ENCODE measurements around the gene ZBTB20.
A peak's percentile ranks its signal among the peaks of the same experiment; 100 is the strongest.
"Not testable (repeated sequence)": the region's sequence is repeated elsewhere in the genome, so short reads cannot be mapped to it uniquely, and the experiment has no call there.

The ZBTB20 gene

DNA sequence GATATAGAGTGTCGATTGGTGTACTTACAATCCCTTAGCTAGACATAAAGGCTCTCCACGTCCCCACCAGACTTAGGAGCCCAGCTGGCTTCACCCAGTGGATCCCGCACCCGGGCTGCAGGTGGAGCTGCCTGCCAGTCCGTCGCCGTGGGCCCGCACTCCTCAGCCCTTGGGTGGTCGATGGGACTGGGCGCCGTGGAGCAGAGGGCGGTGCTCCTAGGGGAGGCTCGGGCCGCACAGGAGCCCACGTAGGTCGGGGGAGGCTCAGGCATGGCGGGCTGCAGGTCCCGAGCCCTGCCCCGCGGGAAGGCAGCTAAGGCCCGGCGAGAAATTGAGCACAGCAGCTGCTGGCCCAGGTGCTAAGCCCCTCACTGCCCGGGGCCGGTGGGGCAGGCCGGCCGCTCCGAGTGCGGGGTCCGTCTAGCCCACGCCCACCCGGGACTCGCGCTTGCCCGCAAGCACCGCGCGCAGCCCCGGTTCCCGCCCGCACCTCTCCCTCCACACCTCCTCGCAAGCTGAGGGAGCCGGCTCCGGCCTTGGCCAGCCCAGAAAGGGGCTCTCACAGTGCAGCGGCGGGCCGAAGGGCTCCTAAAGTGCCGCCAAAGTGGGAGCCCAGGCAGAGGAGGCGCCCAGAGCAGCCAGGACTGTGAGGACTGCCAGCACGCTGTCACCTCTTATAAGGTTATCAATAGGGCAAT lies 334.4 kb downstream of the ZBTB20 start:
- DNase-seq: not testable (repeated sequence)

DNA sequence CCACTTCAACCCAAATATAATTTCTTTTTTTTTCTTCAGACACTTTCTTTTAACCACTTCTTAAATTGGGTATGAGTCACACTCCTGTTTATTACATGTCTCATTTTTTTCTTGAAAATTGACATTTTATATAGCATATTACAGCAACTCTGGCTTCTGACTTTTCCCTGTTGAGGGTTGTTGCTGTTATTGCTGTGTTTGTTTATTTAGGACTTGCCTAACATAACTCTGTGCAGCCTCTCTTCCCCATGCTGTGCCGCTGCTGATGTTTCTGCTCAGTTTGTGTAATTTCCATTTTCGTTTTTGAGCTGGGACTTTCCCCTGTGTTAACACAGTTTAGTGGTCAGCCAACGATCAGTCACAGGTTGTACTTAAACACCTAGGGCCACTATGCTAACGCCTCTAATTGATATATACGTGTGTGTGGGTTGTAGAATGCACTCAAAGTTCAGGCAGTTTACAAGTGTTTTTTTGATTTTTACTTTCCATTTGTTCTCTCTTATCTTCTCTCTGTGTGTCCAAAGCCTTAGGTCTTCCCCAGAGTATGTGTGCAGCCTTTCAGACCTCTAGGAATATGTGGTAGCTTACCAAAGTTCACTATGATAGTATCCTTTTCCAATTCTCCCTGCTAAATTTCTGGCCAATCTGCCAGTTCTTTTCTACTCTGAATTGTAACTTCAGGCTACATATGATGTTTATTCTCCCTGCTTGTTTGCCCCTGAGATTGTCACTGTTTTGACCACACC lies 337.2 kb downstream of the ZBTB20 start:
- peak; percentile 8 for DNase-seq

DNA sequence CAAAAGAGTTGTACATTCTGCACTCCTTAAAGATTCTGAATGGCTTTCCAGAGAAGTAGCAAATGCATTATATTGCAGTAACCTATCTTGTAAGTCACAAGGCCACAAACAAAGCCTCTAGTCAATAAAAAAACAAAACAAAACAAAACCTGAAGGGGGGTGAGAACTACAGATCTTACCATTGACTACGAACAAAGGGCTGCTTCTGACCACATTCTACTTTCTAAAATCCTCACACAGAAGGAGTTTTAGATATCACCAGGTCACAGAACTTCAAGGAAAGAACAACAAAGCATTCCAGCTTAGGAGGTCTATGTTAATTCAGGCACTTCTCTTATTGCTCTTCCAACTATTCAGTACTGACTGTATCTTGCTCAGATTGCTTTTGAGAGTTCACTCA lies 343.0 kb downstream of the ZBTB20 start:
- no peak for DNase-seq

DNA sequence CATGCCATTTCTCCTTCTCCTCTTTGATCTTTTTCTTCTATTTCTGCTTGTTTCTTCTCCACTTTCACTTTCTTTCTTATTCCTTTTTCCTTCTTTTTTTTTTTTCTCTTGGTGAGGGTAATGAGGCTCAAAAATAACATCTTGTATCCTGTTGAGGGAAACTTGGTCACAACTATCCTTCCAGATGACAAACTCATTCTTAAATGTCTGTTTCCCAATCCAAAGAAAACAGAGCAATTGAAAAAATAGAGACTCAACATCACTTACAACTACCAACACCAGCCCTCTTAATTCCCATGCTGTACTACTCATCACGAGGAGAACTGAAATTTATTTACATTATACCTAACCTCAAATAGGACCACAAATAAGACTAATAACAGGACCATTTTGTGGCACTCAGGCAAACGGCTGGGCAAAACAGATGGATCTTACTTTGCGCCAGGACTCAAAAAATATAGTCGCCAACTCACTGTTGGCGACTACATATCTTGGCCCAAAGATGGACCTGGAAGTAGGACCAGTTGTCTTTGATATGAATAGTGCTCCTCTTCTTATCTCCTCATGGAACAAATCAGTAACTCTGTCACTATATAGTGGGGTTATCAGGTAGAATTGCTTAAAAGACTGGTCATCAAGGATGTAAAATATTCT lies 343.9 kb downstream of the ZBTB20 start:
- no peak for DNase-seq

DNA sequence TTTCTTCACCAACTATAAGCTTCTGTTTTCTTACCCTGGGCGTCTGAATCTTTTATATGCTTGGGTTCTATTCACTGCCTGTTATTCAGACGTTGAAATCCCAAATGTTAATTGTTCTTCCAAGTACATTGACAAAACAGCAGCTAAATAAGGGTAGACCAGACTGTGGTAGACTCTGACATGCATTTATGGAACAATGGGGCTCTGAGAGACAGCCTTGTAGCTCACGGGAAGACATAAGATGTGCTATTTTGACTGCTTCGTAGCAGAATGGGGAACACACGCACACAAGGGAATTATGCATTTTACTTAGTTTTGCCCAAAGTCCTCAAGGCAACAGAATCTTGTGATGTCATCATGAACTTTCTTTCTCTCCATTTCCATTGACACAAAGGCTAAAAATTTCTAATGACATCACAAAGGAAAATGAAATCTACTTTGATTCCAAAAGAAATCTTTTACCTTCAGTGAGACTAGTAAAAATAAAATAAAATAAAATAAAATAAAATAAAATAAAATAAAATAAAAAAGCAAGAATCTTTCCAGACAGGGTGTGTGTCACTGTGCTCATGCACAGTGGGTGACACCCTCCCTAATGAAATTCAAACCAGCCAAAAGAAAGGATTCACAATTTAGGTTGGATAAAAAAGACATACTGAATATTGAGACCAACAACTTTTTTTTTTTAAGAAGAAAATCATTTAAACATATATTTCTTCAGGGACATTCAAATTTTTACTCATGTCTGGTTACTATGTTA lies 346.6 kb downstream of the ZBTB20 start:
- DNase-seq: no peak

DNA sequence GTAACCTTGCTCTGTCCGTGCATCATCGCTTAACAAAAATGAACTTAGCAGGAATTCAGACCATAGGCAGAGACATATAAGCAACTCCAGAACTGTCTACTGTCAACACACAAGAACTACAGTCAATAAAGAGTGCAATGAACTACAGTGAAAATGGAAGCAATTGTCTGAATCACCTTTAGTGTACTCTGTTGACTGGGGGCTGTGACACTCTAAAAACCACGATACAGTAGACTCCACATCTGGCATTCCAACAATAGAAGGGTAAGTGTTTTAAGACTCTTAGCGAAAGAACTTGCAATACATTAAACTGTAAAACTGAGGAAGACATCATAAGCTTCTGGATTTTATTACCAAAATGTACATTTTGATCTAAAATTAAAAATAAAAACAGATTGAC lies 347.3 kb downstream of the ZBTB20 start:
- DNase-seq: no peak

DNA sequence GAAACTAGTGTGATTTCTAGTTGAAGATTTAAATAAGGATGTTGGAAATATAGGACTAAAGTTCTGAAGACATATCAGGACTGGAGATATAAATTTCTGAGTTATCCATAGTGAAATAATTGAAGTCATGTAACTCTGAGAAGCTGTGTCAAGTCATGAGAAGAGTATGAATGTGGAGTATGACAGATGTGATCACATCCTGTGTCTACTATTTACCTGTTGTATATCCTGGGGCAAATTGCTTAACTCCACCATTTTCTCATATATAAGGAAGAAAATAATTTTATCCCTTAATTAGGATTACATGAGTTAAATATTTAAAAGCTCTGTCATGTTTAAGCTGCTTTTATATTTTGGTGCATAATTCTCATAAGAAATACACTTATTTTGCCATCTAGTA lies 350.3 kb downstream of the ZBTB20 start:
- DNase-seq: no peak

DNA sequence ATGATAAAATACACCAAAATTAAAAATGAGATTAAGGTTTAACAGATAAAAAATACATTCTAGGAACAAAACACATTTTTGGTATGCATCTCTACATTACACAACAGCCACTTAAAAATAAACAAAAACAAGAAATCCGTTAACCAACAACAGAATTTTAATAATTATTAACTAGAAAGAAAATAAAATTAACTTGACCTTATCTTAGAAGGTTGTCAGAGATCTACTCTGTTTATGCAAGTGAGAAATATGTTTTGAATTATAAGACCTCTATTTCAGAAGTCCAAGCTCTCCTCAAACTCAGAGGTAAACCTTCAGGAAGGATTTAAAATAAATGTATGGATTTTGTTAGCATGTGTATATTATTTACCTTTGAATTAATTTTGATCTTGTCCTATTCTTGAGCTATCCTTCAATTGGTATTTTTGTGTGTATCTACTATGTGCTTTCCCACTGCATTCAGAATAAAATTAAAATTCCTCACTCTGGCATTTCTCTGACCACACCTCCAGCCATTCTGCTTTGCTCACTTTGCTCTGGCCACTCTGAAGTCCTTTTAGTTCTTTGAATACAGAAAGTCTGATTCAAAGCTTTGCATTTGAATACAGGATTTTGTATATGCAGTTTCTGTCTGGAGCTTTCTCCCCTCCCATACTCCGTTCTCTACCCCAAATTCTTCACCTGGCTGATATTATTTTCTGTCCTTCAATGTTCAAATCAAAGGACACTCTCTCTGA lies 352.0 kb downstream of the ZBTB20 start:
- no peak for DNase-seq

DNA sequence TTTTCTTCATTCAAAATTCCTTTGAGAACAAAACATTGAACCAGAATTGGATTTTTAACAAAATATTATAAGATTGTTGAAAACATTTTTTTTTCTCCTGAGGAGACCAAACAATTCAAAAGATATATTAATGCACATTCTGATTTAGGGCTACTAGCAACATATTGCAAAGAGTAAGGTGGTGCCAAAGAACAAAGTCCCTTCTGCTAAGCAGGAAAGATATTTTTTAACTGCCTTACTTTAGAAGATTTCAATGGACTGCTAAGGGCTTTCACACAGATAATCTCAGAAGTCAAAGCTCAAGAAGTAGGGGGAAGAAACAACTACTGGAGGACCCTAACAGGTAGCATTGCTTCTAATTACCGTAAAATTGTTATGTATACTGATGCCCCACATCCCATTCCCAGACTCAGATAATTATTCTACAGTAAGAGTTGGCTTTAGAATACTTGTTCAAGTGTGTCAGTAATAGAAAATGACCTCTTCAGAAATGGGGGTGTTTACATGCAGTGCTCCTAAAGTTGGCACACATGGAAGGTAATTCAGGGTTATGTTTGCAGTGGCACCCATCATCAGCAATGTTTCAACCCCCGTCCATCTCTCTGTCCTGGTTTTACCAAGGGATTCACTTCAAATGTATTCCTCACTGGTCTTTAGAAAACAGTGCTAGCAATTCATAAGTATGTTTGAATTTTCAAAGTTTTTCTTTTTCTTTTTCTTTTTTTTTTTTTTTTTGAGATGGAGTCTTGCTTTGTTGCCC lies 354.7 kb downstream of the ZBTB20 start:
- no peak for DNase-seq

DNA sequence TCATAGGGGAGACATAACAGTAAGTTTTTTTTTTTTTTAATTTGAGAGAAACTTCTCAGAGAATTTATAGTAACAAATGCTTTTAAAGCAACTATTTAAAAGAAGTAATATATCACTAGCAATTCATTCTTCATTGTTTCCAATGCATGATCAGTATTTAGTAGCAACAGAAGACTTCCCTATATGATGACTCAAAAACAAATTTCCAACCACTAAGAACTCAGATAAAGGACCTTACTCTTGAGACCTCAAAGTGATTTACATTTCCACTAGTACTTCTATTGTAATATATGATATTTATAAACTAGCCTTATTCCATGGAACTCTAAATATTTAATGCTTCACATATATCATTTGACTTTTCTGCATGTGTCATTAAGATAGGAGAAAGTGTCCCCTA lies 356.3 kb downstream of the ZBTB20 start:
- DNase-seq: no peak

DNA sequence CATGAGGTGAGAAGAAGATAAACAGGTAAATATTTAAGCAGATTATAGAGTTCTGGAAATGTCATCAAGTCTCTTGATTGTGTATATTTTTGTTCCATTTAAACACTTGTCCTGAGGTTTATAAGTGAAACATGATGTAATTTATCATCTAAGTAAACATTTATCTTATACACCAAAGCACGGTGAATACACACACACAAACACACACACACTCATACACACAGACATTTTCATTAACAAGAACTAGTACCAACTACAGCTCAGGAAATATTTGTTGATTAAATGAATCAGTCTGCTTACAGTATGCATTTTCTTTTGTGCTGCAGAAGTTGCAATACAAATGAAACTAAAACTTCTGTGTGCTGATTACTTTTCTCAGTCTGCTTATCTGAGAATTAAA lies 357.3 kb downstream of the ZBTB20 start:
- DNase-seq: no peak

DNA sequence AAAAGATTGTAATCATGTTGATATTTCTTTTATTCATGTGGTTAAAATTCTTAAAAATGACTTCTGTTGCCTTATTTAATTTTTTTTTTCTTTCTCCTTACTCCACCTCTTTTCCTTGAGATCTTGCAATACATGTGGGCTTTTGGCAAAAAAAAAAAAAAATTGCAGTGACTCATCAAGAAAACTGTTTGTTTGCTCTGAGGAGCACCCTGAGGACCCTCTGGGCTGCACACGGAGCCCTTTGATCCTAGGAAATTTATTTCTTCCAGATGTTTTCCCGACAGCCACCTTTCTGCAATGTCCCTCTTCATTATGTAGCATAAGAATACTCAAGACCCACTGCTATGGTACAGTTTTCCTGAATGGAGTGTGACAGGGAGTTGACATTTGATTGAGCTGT lies 371.7 kb downstream of the ZBTB20 start:
- DNase-seq: no peak

DNA sequence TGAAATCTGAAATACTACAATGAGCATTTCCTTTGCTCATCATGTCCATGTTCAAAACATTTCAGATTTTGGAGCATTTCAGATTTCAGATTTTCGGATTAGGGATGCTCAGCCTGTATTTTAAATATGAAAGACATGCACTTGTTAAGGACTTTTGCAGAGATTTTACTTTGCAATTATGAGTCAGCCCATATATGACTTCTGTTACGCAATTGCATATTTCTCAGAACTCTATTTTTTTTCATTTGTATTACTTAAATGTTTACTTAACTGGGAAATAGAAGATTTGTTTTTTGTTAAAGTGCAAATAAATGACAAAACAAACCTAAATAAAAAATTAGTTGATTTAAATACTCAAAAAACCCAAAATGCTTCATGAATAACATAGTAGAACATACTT lies 376.2 kb downstream of the ZBTB20 start:
- no peak for DNase-seq

DNA sequence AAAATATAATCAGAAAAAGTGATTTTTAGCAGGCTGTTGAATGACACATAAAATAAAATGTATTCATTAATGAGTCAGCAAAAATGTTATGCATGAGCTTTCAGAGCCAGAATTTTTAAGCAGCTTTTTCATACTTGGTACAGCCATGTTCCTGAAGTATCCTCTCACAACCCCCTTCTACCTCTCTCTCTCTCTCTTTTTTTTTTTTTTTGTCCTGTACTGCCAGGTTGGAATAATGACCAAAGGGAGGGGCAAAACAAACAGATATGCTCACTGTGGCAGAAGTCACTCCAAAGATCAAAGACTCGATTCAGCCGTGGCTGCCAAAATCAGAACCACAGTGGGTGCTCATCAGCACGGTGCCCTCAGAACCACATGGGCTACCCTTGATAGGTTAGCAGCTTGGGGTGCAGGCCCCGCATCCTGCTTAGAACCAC lies 383.0 kb downstream of the ZBTB20 start:
- DNase-seq: no peak

DNA sequence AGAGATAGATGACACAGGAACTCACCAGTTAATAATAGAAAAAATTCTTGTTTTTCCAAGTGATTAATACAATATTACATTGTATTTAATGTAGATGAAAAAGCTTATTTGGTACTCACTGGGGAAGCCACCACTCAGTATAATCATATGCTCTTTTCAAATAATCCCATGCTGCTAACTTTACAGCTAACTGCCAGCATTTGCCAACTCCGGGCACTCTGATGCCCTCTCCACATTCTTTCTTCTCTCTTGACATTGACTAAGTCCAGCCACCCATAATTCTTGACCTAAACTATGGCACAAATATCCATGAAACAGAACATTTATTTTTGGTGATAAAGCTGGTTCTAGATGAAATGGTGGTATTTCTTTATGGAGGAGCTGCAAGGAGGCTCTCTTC lies 384.9 kb downstream of the ZBTB20 start:
- no peak for DNase-seq

DNA sequence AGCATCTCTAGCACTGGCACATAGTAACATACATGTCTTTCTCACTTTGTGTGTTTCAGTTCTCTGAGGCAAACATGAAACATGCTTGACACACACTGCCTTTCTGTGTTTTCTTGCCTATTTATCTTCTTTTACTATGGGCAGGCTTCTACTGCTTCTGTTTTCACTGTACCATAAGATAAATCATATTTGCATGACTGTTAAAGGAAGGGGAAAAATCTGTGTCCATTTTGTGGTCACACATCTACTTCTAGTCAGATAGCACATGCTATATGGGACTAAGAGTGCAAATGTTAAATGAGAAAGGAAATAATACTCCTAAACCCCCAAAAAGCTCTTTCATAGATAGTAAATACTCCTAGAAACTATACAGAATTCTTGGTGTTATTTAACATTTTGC lies 386.4 kb downstream of the ZBTB20 start:
- DNase-seq: no peak

DNA sequence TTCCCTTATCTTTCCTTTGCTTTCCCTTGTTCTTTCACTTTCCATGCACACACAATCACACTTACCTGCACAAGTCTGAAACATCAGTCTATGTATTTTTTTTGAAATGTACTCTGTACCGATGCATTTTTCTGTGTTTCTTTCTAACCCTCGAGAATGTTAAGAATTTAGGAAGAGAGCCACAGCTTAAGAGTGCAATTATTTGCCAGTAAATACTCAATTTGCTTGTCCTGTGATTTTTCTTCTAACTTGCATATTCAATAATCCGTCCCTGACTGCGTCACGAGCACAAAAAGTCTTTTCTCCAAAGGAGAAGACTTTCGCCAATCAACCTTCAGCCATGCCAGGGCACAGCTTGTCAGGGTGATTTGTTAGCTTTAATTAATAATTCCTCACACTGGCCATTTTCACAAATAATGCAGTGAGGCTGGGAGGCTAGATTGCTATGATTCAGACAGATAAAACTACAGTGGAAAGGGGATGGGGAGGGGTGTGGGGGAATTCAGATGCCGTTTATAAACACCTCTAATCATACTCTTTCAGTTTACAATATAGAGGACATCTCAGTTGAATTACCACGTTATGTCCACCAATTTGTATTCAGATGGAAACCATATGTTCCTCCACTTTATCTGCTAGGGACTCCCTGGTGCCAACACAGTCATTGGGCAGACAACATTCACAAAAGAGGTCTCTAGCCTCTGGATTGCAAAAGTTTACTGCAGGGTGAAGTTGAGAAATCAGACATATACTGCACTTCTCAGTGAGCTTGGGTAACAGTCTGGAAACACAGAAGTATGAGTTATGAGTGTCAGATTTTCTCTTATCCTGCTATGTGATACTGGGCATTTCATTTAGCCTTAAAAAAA lies 388.0 kb downstream of the ZBTB20 start:
- DNase-seq: no peak

DNA sequence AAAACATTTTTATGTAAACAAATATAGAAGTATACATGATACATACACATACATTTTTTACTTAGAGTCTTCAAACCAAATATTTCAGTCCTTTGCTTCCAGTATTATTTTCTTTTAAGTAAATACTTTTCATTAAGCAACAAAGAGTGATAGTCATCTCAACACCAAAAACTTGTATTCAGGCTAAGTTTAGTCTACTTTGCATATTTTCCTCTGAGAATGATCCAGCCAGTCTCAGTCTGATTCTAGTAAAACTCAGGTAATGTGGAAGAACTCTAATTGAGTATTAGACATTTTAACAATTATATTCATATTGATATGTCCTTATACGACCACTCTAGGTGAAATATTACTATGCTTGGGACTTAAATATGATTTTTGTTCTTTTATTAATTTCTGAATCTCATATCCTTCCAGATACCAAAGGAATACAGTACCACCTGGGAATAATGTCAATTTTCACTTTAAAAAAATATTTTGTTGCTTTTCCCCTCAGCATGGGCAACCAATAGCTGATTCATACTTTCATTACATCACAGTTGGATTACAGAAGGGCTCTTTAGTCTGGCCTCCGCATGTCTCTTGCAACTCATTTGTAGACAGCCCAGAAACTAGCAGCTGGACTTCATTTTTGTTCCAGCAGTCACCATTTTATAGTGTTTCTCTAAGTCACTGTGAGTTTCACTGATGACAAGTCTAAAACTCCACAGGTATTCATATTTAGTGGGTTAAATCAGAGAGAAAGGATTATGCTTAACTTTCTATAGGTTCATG lies 390.4 kb downstream of the ZBTB20 start:
- DNase-seq: no peak

DNA sequence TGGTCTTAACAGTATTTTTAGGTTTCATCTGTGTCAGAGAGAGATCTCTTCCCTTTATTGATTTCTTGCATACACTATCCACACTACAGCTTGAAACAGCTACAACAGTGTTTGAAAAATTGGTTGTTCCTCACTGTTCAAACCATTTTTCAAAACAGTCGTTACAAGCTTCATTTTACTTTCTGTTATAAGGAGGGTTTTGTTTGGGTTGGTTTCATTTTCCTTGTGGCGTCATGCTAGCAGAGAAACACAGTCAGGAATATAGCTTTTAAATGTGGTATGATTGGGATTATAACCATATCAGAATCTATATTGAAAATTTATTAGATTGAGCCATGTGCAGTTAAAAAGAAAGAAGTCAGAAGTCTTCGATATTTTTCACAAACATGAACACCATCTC lies 400.6 kb downstream of the ZBTB20 start:
- DNase-seq: no peak

All from activated CD4-positive, alpha-beta T cell treated with anti-CD3 and anti-CD28 coated beads for 48 hours (primary cell).